Thoracic aorta (tissue), 2 donors: Measurements from ENCODE around the gene STC2. TPM values are rescaled to one million over a fixed set of nuclear protein-coding genes. Genes with fewer than 3 reads are reported as not detected.

ENCODE experiments used
- ATAC-seq: fragments of 150-250 bp; one replicate; pipeline ENCODE4 v1.8.0; 2017; ENCODE audit warnings: low read depth; ENCODE audit not compliant: insufficient number of reproducible peaks, low FRiP score
- DNase-seq: peaks from one replicate; pipeline ENCODE4 v3.0.0-alpha.2; 2020; ENCODE audit warnings: low spot score
- H3K27ac ChIP-seq, 2 donors: fragments of 200-600 bp; sonication (generic); 1 replicate in 1 of 2; 2 replicates in 1 of 2; pipeline ENCODE4 v1.5.1; 2016; ENCODE audit warnings: mild to moderate bottlenecking in 2 of 2, moderate library complexity in 2 of 2
- H3K27me3 ChIP-seq: fragments of 200-600 bp; sonication (generic); replicated peaks from 2 replicates; pipeline ENCODE4 v1.6.0; 2016; ENCODE audit warnings: mild to moderate bottlenecking; ENCODE audit not compliant: insufficient read depth
- H3K36me3 ChIP-seq: fragments of 200-600 bp; sonication (generic); one replicate; pipeline ENCODE4 v1.5.1; 2016
- H3K4me1 ChIP-seq, 2 donors: fragments of 200-600 bp; sonication (generic); 1 replicate in 1 of 2; 2 replicates in 1 of 2; pipeline versions ENCODE4 v1.5.1 to v1.6.0; 2016; ENCODE audit warnings: low read depth in 2 of 2, mild to moderate bottlenecking in 1 of 2; ENCODE audit not compliant: control insufficient read depth in 1 of 2
- H3K4me3 ChIP-seq: fragments of 200-600 bp; sonication (generic); 2 replicates; pipeline ENCODE4 v1.5.1; 2016; ENCODE audit warnings: mild to moderate bottlenecking
- H3K9me3 ChIP-seq: fragments of 200-600 bp; sonication (generic); 2 replicates; pipeline ENCODE4 v1.5.1; 2016
- total RNA-seq, 2 donors: library from RNA; depleted of rRNA; stranded (reverse); fragments of >200 nt; gene quantifications; one replicate each; pipeline versions ENCODE4 v1.1.0 to v1.2.3, GENCODE V29; 2016
- TF ChIP-seq, protein P1 (sequence below): fragments of 200-600 bp; sonication (generic); IDR thresholded peaks from one replicate; pipeline ENCODE4 v1.5.1; 2019; ENCODE audit warnings: antibody characterized with exemption

Gene STC2
- total RNA-seq, 2 donors from 2014 or later, result 2.0 to 8.8 TPM

DNA sequence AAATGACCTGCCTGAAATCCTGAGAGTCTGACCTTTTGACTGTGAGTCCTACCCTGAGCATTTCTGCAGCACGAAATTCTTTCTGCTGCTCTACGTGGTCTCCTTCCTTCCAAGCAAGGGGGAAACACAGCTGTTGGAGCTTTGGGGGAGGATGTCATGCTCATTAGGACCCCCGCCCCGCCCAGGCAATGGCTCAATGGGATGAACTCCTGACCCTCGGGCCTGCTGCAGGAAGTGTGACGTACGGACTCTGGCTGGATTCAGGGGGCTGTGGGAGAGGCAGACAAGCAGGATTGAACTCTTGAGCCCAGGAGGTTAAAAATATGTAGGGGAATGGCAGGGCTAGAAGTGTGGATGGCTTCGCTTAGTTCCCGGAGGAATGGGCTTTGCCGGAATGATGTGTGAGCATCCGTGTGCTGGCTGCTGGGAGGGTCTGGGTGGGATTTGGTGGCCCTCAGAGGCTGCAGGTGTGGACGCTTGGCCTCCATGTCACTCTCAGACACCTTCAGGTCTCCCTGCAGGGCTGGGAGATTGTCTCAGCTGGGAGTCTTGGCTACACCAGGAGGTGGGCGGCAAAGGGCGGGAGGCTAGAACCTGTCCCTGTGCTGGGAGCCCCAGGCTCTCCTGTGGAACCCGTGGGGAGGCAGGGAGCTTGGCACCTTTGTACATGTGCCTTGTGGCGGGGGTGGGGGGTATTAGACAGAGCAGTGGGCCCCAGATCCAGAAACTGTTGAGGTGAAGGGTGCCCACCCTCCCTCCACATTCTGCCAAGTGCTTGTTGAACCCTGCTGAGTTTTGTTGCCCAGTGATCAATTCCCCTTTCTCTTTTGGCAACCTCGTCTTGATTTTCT lies 26.3 kb downstream of the STC2 start:
- no peak overlapping the region for H3K27ac ChIP-seq
- no peak overlapping the region for H3K4me3 ChIP-seq
- ATAC-seq (no peak), DNase-seq (no peak)
- no peaks in the 10 kb centered on the region for H3K27me3 ChIP-seq
- H3K4me1 ChIP-seq, result no peaks in the 10 kb centered on the region
- H3K36me3 ChIP-seq, result no peaks in the 10 kb centered on the region
- TF ChIP-seq, protein P1, sequence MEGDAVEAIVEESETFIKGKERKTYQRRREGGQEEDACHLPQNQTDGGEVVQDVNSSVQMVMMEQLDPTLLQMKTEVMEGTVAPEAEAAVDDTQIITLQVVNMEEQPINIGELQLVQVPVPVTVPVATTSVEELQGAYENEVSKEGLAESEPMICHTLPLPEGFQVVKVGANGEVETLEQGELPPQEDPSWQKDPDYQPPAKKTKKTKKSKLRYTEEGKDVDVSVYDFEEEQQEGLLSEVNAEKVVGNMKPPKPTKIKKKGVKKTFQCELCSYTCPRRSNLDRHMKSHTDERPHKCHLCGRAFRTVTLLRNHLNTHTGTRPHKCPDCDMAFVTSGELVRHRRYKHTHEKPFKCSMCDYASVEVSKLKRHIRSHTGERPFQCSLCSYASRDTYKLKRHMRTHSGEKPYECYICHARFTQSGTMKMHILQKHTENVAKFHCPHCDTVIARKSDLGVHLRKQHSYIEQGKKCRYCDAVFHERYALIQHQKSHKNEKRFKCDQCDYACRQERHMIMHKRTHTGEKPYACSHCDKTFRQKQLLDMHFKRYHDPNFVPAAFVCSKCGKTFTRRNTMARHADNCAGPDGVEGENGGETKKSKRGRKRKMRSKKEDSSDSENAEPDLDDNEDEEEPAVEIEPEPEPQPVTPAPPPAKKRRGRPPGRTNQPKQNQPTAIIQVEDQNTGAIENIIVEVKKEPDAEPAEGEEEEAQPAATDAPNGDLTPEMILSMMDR, result no peak
- no peaks in the 10 kb centered on the region for H3K9me3 ChIP-seq

DNA sequence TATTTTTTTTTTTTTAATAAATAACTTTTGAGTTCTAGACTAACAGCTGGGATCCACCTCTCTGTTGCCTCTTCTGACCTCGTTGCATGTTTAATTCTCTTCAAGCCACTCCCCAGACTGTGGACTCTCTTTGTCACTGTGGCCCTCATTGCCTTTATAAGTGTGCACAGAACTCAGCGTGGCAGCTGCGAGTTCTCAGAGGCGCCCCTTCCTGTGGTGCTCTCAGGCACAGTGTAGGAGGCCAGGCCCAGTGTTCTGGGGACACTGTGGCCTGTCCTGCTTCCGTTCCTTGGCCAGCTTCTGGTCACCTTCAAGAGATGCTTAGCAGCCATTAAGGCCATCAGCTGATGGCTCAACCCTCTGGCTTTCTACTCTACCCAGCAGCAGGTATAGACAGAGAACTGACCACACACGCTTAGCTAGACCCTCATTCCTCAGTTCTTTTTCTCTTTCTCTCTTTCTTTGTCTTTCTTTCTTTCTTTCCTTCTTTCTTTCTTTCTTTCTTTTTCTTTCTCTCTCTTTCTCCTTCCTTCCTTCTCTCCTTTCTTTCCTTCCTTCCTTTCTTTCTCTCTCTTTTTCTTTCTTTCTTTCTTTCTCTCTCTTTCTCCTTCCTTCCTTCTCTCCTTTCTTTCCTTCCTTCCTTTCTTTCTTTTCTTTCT lies 27.7 kb downstream of the STC2 start:
- TF ChIP-seq, protein P1, result no peak
- Histone ChIP-seq H3K9me3 (no peaks in the 10 kb centered on the region), H3K36me3 (no peaks in the 10 kb centered on the region), H3K4me1 (no peaks in the 10 kb centered on the region), H3K27ac (no peak overlapping the region), H3K4me3 (no peak overlapping the region), H3K27me3 (no peaks in the 10 kb centered on the region)
- ATAC-seq, result no peak
- no peak for DNase-seq

DNA sequence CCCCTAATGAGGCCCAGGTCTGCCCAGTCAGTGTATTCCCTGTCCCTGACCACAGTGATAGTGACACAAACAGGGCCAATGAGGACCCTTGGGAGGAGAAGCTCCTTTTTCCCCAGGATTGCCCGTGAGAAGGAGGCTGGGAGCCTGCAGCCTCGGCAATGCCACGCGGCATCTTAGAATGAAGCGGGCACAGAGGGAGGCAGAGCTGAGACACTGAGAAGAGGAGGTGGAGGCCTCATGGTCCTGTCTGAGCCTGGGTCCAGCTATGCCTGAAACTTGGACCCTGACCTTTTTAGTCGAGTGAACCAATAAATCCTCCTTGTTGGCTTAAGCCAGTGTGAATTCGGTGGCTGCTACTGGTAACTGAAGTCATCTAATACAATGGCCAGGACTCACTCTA lies 28.4 kb downstream of the STC2 start:
- H3K4me3 ChIP-seq, result no peak overlapping the region
- H3K27ac ChIP-seq, result no peak overlapping the region
- H3K4me1 ChIP-seq, result no peaks in the 10 kb centered on the region
- no peaks in the 10 kb centered on the region for H3K36me3 ChIP-seq
- DNase-seq (no peak), ATAC-seq (no peak)
- H3K27me3 ChIP-seq, result no peaks in the 10 kb centered on the region
- TF ChIP-seq, protein P1, result no peak
- H3K9me3 ChIP-seq, result no peaks in the 10 kb centered on the region

DNA sequence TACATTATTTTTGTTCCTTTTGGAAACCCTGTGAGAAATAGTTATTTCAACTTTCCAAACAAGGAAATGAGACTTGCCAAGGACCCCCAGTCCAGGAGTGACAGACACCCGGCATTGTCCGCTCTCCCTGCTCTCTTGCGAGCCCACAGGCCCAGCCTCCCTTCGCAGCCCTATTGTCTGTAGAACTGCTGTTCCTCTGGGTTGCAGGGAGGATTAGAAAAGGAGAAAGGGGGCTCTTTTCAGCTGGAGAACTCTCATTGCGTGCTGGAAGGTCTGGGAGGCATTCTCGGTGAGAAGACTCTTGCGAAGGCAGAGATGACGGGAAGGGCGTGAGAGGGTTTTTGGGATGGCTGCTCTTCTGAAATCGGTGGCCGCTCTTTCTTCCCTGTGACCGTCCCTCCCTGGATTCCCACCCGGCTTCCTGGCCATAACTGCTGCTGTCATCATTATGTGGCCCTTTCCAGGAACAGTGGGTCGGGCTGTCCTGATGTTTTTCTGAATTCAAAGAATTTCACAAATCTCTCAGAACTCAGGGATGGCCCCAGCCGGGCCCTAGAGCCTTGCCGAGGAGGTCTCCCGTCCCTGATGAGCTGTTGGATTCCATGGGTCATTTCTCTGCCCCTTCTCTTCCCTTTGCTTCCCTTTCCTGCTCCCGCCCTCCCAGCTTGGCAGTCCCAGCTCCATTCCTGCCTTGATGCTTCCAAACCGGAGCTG lies 29.8 kb downstream of the STC2 start:
- no peak overlapping the region for H3K4me3 ChIP-seq
- no peaks in the 10 kb centered on the region for H3K9me3 ChIP-seq
- no peak for DNase-seq
- no peak overlapping the region for H3K27ac ChIP-seq
- H3K27me3 ChIP-seq, result no peaks in the 10 kb centered on the region
- no peak for ATAC-seq
- TF ChIP-seq, protein P1, result no peak
- no peaks in the 10 kb centered on the region for H3K36me3 ChIP-seq
- H3K4me1 ChIP-seq, result peaks cover 0 to 7% of the 10 kb centered on the region in 2 donors

DNA sequence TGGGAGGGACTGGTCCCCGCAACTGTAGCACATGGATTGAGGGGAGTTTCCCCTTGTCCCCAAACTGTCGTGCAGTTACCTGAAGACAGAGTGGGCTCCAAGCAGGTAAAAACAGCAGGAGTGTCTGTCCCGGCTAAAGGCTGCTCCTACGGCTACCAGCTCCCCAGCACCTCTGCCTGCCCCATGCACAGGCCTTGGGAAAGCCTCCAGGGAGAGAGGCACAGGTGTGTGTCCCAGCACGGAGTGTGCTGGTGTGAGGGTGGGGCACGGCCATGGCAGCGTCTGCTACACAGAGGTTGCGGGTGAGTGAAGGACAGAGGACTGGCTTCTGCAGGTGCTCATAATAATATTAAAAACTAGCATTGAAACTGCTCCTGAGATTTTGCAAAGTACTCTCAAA lies 30.4 kb downstream of the STC2 start:
- Histone ChIP-seq H3K27me3 (no peaks in the 10 kb centered on the region), H3K27ac (no peak overlapping the region), H3K36me3 (no peaks in the 10 kb centered on the region), H3K4me1 (peaks cover 0 to 7% of the 10 kb centered on the region in 2 donors), H3K9me3 (no peaks in the 10 kb centered on the region), H3K4me3 (no peak overlapping the region)
- no peak for ATAC-seq
- DNase-seq, result no peak
- TF ChIP-seq, protein P1, result no peak
